Sigmoid colon (tissue), 7 donors: ENCODE measurements around the gene TGFBR1. TPM values are rescaled to one million over a fixed set of nuclear protein-coding genes. Genes with fewer than 3 reads are reported as not detected.

Experiments used
- DNase-seq: peaks from one replicate; pipeline ENCODE4 v3.0.0-alpha.2; 2019
- H3K27ac ChIP-seq, 4 donors: fragments of 200-600 bp; sonication (generic); one replicate each; pipeline ENCODE4 v1.5.1; 2016 to 2019; ENCODE audit warnings: mild to moderate bottlenecking in 1 of 4
- H3K27me3 ChIP-seq, 3 donors: fragments of 200-600 bp; sonication (generic); one replicate each; pipeline ENCODE4 v1.5.1; 2019; ENCODE audit warnings: mild to moderate bottlenecking in 1 of 3
- H3K36me3 ChIP-seq, 4 donors: fragments of 200-600 bp; sonication (generic); one replicate each; pipeline ENCODE4 v1.5.1; 2016 to 2019
- H3K4me1 ChIP-seq, 4 donors: fragments of 200-600 bp; sonication (generic); one replicate each; pipeline ENCODE4 v1.5.1; 2017 to 2019
- H3K4me3 ChIP-seq, 4 donors: fragments of 200-600 bp; sonication (generic); one replicate each; pipeline ENCODE4 v1.5.1; 2017 to 2019; ENCODE audit warnings: mild to moderate bottlenecking in 2 of 4, moderate library complexity in 1 of 4
- H3K9me3 ChIP-seq, 4 donors: fragments of 200-600 bp in 3 of 4; sonication (generic) in 3 of 4; one replicate each; pipeline versions ENCODE4 v1.5.1 to v1.6.1; 2013 to 2019
- EP300 ChIP-seq, 4 donors: sonication (generic); formaldehyde crosslinking; IDR thresholded peaks; one replicate each; pipeline ENCODE4 v1.6.1; 2017; ENCODE audit warnings: antibody characterized with exemption in 4 of 4
- POLR2A ChIP-seq, 2 donors: fragments of 450-650 bp; IDR thresholded peaks; one replicate each; pipeline ENCODE4 v1.6.1; 2016; ENCODE audit warnings: antibody characterized with exemption in 2 of 2, mild to moderate bottlenecking in 2 of 2, moderate library complexity in 2 of 2
- POLR2AphosphoS5 ChIP-seq, 4 donors: sonication (generic); formaldehyde crosslinking; IDR thresholded peaks; one replicate each; pipeline ENCODE4 v1.6.1; 2017; ENCODE audit warnings: antibody characterized with exemption in 4 of 4
- WGBS, 2 donors: extraction: QIAGEN DNeasy Blood & Tissue Kit; methylation state at CpG; one replicate each; pipeline ENCODE4 v1.1.7; 2013; 5-methylcytosine and 5-hydroxymethylcytosine counted together
- intact Hi-C: fragments of 100-400 bp; cut with DNase I; formaldehyde crosslinking; loops from one replicate; pipeline ENCODE4 v1.15.1; 2023
- polyA plus RNA-seq, 3 donors: library from polyadenylated mRNA; stranded (reverse); fragments of 200-250 nt; gene quantifications; one replicate each; pipeline ENCODE4 v1.2.3, GENCODE V29; 2013
- total RNA-seq, 4 donors: library from RNA; depleted of rRNA; stranded (reverse); fragments of >200 nt; gene quantifications; one replicate each; pipeline ENCODE4 v1.1.0, GENCODE V29; 2016
- TF ChIP-seq, protein P1 (sequence below), 4 experiments: fragments of 450-650 bp in 3 of 4; fragments of 200-600 bp in 1 of 4; IDR thresholded peaks; one replicate each; pipeline ENCODE4 v1.5.1; 2016 to 2019; ENCODE audit warnings: antibody characterized with exemption in 4 of 4, mild to moderate bottlenecking in 3 of 4, moderate library complexity in 2 of 4
- donor health status: healthy with polysubstance abuse.
- donor health status: Bipolar disorder and iron deficiency.
- donor health status: healthy.

The TGFBR1 gene
- total and polyA plus RNA-seq, 7 donors = 3.9 to 84.3 (median 48.4) TPM

DNA sequence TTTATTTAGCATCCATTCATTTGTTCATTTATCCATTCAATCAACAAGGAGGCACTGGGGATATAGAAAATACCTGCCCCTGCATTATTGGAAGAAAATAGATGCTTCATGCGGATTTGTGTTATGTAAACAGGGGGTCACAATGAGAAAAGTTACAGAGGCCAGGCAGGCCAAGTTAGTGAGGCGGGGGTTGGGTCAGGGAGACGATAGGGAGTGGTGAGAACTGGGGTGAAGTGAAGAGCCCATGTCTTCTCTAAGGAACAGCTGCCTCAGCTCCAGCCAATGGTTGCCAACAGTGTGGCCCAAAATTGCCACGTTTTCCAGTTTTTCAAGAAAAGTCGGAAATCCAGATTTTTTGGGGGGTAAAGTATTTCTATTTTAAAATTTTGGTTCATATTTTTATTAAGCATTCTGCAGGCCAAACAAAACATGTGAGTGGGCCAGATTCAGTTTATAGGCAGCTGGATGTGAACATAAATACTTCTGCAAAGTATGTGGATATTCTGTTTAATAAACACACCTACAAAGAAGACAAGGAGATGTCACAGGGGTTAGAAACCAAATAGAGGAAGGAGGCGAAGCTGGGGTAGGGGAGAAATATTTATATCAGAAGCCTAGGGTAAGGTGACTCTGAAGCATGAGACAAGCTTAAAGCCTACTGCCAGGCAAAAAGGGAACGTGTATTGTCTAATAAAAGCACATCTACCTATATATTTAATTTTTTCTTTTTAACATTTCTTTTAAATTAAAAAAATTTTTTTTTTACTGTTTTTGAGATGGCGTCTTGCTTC is 72.9 kb downstream of the TGFBR1 start:
- no peak for TF ChIP-seq POLR2AphosphoS5 (IDR thresholded peaks at IDR 0.05)
- no peak for TF ChIP-seq EP300 (IDR thresholded peaks at IDR 0.05)
- TF ChIP-seq, protein P1, sequence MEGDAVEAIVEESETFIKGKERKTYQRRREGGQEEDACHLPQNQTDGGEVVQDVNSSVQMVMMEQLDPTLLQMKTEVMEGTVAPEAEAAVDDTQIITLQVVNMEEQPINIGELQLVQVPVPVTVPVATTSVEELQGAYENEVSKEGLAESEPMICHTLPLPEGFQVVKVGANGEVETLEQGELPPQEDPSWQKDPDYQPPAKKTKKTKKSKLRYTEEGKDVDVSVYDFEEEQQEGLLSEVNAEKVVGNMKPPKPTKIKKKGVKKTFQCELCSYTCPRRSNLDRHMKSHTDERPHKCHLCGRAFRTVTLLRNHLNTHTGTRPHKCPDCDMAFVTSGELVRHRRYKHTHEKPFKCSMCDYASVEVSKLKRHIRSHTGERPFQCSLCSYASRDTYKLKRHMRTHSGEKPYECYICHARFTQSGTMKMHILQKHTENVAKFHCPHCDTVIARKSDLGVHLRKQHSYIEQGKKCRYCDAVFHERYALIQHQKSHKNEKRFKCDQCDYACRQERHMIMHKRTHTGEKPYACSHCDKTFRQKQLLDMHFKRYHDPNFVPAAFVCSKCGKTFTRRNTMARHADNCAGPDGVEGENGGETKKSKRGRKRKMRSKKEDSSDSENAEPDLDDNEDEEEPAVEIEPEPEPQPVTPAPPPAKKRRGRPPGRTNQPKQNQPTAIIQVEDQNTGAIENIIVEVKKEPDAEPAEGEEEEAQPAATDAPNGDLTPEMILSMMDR (IDR thresholded peaks at IDR 0.05) = no peak
- no peak for TF ChIP-seq POLR2A (IDR thresholded peaks at IDR 0.05)
- no peak for DNase-seq
- H3K36me3 ChIP-seq = no peaks in the 10 kb centered on the region
- no peak overlapping the region for H3K4me3 ChIP-seq
- no peak overlapping the region for H3K27ac ChIP-seq
- no peaks in the 10 kb centered on the region for H3K27me3 ChIP-seq
- 85 to 92% methylated on average over 8 of the region's 8 CpGs for WGBS, 2 donors
- no peaks in the 10 kb centered on the region for H3K9me3 ChIP-seq
- no peaks in the 10 kb centered on the region for H3K4me1 ChIP-seq
- intact Hi-C loops = no loop called here

DNA sequence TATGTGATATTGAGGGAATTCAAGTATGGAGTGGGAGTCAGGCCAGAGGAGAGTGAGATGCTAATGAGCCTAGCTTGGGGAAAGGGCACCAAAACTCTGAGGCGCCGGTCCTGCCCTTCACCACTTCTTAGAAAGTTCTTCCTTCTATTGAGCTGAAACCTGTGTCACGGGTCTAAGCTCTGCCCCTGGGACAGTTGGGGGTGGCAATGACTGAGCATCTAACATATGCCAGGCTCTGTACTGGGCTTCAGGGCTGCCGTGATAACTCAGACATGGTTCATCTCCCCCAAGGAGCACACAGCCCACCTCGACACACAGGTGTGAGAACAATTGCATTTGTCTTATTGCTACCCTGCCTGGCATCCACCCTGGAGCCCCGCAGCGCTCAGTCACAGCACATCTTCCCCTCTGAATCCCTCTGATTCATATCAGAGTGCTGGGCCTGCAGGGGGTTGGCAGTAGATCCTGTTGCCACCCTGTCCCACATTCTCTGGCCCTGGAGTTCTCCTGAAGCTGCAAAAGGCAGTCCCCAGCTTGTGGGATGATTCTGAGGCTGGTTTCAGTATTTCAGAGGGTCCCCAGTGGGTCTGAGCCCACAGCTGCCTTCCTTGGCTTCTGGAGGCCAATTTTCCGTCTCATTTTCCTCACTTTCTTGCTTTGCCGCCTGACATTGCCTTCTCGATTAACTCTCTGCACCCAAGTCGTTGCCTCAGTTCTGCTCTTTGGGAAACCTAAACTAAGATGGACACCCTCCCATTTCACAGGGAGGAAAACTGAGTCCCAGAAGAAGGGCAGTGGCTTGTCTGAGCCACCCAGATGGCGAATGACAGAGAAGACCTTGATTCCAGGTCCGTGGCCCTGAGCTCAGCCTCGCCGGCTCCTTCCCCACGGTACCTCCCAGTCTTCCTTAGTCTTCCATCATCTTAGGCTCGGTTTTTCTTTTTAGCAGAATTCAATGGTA is 74.3 kb downstream of the TGFBR1 start:
- Histone ChIP-seq H3K27ac (no peak overlapping the region), H3K27me3 (no peaks in the 10 kb centered on the region), H3K4me1 (no peaks in the 10 kb centered on the region), H3K36me3 (no peaks in the 10 kb centered on the region), H3K4me3 (no peak overlapping the region), H3K9me3 (no peaks in the 10 kb centered on the region)
- TF ChIP-seq, protein P1 (IDR thresholded peaks at IDR 0.05) = no peak
- TF ChIP-seq EP300 (IDR thresholded peaks at IDR 0.05) (no peak), POLR2AphosphoS5 (IDR thresholded peaks at IDR 0.05) (no peak), POLR2A (IDR thresholded peaks at IDR 0.05) (no peak)
- intact Hi-C loops = no loop called here
- WGBS, 2 donors = 90 to 94% methylated on average over 17 of the region's 17 CpGs
- DNase-seq = no peak

DNA sequence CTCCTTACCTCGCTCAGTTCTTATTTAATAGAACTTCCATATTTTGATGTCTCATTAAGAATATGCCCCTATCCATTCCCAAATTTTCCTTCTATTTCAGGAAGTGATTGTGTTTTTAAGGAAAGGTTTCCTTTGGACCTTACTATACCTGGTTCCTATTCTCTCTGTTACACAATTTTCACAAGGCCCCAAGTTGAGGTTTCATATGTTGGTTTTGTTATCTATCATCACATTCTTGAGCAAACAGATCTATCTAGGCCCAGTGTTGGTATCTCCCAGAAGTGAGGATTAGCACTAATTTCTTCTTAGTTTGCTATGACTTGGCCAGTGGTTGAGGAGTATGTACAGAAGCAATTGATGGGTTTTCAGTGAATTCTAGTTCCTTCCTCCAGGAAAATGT is 75.3 kb downstream of the TGFBR1 start:
- Histone ChIP-seq H3K36me3 (no peaks in the 10 kb centered on the region), H3K27me3 (no peaks in the 10 kb centered on the region), H3K9me3 (no peaks in the 10 kb centered on the region), H3K27ac (no peak overlapping the region), H3K4me1 (peaks cover 0 to 8% (median 7%) of the 10 kb centered on the region in 4 donors), H3K4me3 (no peak overlapping the region)
- 97 to 98% methylated on average over 1 of the region's 1 CpG for WGBS, 2 donors
- TF ChIP-seq, protein P1 (IDR thresholded peaks at IDR 0.05) = no peak
- no peak for TF ChIP-seq EP300 (IDR thresholded peaks at IDR 0.05)
- no peak for TF ChIP-seq POLR2A (IDR thresholded peaks at IDR 0.05)
- no peak for TF ChIP-seq POLR2AphosphoS5 (IDR thresholded peaks at IDR 0.05)
- intact Hi-C loops = loop anchor here (5.0 to 10.0 kb wide), 2 partner anchors 1035 to 1417 kb away; no protein-coding TSS in a partner anchor
- no peak for DNase-seq

DNA sequence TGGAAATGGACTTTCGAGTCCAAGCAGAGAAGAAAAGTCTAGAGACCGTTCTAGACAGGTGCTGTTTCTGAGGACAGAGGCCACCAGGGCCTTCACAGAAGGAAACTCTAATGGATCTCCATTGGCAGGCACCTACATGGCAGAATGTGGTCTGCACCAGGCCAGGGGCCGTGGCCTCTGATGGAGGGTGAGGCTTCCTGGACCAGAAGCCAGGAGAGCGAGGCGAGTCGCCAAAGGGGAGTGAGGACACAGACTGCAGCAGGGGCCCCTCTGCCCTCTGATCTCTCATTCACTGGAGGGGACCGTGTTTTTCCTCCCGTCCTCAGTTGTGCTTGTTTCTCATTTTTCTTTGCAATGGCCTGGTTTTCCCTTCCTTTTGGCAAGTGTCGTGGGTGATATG is 75.7 kb downstream of the TGFBR1 start:
- no peaks in the 10 kb centered on the region for H3K36me3 ChIP-seq
- intact Hi-C loops = loop anchor here (5.0 to 10.0 kb wide), 2 partner anchors 1034 to 1417 kb away; no protein-coding TSS in a partner anchor
- H3K27ac ChIP-seq = no peak overlapping the region
- H3K4me1 ChIP-seq = peaks cover 0 to 8% (median 7%) of the 10 kb centered on the region in 4 donors
- no peaks in the 10 kb centered on the region for H3K9me3 ChIP-seq
- no peak for DNase-seq
- TF ChIP-seq POLR2AphosphoS5 (IDR thresholded peaks at IDR 0.05) = no peak
- no peak for TF ChIP-seq POLR2A (IDR thresholded peaks at IDR 0.05)
- TF ChIP-seq, protein P1 (IDR thresholded peaks at IDR 0.05) = no peak
- TF ChIP-seq EP300 (IDR thresholded peaks at IDR 0.05) = no peak
- H3K27me3 ChIP-seq = no peaks in the 10 kb centered on the region
- no peak overlapping the region for H3K4me3 ChIP-seq
- 85 to 92% methylated on average over 9 of the region's 9 CpGs for WGBS, 2 donors
